ENCODE results near the gene BNIPL.

DNA sequence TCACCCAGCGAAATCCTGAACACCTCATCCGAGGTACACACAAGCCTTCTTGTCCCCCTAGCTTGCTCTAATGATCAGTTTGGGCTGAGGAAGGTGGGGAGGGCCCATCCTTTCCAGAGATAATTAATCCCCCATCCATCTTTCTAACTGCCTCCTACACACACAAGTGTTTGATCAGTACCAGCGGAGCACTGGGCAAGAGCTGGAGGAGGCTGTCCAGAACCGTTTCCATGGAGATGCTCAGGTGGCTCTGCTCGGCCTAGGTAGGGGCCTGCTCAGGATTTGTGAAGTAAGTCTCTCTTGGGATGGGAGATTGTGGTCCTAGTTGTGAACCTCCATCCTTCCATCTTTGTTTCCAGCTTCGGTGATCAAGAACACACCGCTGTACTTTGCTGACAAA lies 48.5 kb upstream of the BNIPL start:
- TF ChIP-seq, protein P1, sequence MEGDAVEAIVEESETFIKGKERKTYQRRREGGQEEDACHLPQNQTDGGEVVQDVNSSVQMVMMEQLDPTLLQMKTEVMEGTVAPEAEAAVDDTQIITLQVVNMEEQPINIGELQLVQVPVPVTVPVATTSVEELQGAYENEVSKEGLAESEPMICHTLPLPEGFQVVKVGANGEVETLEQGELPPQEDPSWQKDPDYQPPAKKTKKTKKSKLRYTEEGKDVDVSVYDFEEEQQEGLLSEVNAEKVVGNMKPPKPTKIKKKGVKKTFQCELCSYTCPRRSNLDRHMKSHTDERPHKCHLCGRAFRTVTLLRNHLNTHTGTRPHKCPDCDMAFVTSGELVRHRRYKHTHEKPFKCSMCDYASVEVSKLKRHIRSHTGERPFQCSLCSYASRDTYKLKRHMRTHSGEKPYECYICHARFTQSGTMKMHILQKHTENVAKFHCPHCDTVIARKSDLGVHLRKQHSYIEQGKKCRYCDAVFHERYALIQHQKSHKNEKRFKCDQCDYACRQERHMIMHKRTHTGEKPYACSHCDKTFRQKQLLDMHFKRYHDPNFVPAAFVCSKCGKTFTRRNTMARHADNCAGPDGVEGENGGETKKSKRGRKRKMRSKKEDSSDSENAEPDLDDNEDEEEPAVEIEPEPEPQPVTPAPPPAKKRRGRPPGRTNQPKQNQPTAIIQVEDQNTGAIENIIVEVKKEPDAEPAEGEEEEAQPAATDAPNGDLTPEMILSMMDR (IDR thresholded peaks at IDR 0.05) = no peak
- no peak for TF ChIP-seq POLR2A (IDR thresholded peaks at IDR 0.05)
